ENCODE measurements around the gene ACOT7. TPM values are rescaled to one million over a fixed set of nuclear protein-coding genes. Genes with fewer than 3 reads are reported as not detected.

The ACOT7 gene
- total and polyA plus RNA-seq, 2 donors from 2014 or later = 23.0 to 135 TPM

GRCh38 chr1:6268415-6268814, 125.2 kb downstream of the ACOT7 start:
- Histone ChIP-seq H3K4me1 (ENCODE audit: control insufficient read depth in 2 of 3, insufficient read depth in 2 of 3, low read depth in 1 of 3, low read length in 3 of 3) (peaks cover under 1 to 7% (median 2%) of the 10 kb centered on the region in 3 donors), H3K4me3 (ENCODE audit: low read length in 3 of 3) (no peak overlapping the region), H3K36me3 (ENCODE audit: control insufficient read depth in 2 of 3, insufficient read depth in 3 of 3, low read length in 3 of 3) (no peaks in the 10 kb centered on the region), H3K9ac (ENCODE audit: low read length in 3 of 3) (no peak overlapping the region), H3K27me3 (ENCODE audit: control insufficient read depth, insufficient read depth, low read length) (no peaks in the 10 kb centered on the region), H3K27ac (ENCODE audit: low read depth in 2 of 2, low read length in 2 of 2) (no peak overlapping the region), H3K9me3 (ENCODE audit: control insufficient read depth in 2 of 3, insufficient read depth in 1 of 3, low read length in 3 of 3) (no peaks in the 10 kb centered on the region)
- TF ChIP-seq CTCF (IDR thresholded peaks at IDR 0.05; ENCODE audit: borderline replicate concordance, extremely low read depth, insufficient read depth) = no peak
- FAIRE-seq (no peak), DNase-seq (peak in 3 of 5 donors; percentile 63 to 70 (median 65))
- intact Hi-C loops (cut with DNase I) = no loop called here

GRCh38 chr1:6267686-6268322, 125.8 kb downstream of the ACOT7 start:
- no peak overlapping the region for H3K4me3 ChIP-seq (ENCODE audit: low read length in 3 of 3)
- TF ChIP-seq CTCF (IDR thresholded peaks at IDR 0.05; ENCODE audit: borderline replicate concordance, extremely low read depth, insufficient read depth) = no peak
- no peak overlapping the region for H3K9ac ChIP-seq (ENCODE audit: low read length in 3 of 3)
- no peaks in the 10 kb centered on the region for H3K27me3 ChIP-seq (ENCODE audit: control insufficient read depth, insufficient read depth, low read length)
- FAIRE-seq (no peak), DNase-seq (peak in 4 of 5 donors; percentile 67 to 78 (median 69))
- peaks cover 2 to 3% (median 3%) of the 10 kb centered on the region in 3 donors for H3K4me1 ChIP-seq (ENCODE audit: control insufficient read depth in 2 of 3, insufficient read depth in 2 of 3, low read depth in 1 of 3, low read length in 3 of 3)
- intact Hi-C loops (cut with DNase I) = no loop called here
- H3K27ac ChIP-seq (ENCODE audit: low read depth in 2 of 2, low read length in 2 of 2) = no peak overlapping the region
- H3K9me3 ChIP-seq (ENCODE audit: control insufficient read depth in 2 of 3, insufficient read depth in 1 of 3, low read length in 3 of 3) = no peaks in the 10 kb centered on the region
- no peaks in the 10 kb centered on the region for H3K36me3 ChIP-seq (ENCODE audit: control insufficient read depth in 2 of 3, insufficient read depth in 3 of 3, low read length in 3 of 3)

- no peaks in the 10 kb centered on the region for H3K27me3 ChIP-seq (ENCODE audit: control insufficient read depth, insufficient read depth, low read length)
- H3K9me3 ChIP-seq (ENCODE audit: control insufficient read depth in 2 of 3, insufficient read depth in 1 of 3, low read length in 3 of 3) = no peaks in the 10 kb centered on the region
- DNase-seq (peak in 1 of 5 donors; percentile 47), FAIRE-seq (no peak)
- no peak overlapping the region for H3K4me3 ChIP-seq (ENCODE audit: low read length in 3 of 3)
- H3K27ac ChIP-seq (ENCODE audit: low read depth in 2 of 2, low read length in 2 of 2) = no peak overlapping the region
- intact Hi-C loops (cut with DNase I) = no loop called here
- peaks cover 0 to 3% (median 2%) of the 10 kb centered on the region in 3 donors for H3K4me1 ChIP-seq (ENCODE audit: control insufficient read depth in 2 of 3, insufficient read depth in 2 of 3, low read depth in 1 of 3, low read length in 3 of 3)
- H3K9ac ChIP-seq (ENCODE audit: low read length in 3 of 3) = no peak overlapping the region
- no peak for TF ChIP-seq CTCF (IDR thresholded peaks at IDR 0.05; ENCODE audit: borderline replicate concordance, extremely low read depth, insufficient read depth)
- H3K36me3 ChIP-seq (ENCODE audit: control insufficient read depth in 2 of 3, insufficient read depth in 3 of 3, low read length in 3 of 3) = no peaks in the 10 kb centered on the region
Observed at GRCh38 chr1:6266641-6267040, 126.9 kb downstream of the ACOT7 start.

All from kidney (tissue), 14 donors.